ENCODE results near the gene NACA2.

DNA sequence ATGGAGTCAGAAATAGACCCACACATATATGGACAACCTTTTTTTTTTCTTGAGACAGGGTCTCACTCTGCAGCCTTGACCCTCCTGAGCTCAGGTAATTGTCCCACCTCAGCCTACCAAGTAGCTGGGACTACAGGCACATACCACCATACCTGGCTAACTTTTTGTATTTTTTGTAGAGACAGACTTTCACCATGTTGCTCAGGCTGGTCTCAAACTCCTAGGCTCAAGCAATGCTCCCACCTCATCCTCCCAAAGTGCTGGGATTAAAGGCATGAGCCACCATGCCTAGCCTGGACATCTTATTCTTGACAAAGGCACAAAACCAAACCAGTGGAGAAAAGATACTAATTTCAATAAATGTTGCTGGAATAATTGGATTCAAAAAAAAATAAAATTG lies 14.7 kb upstream of the NACA2 start:
- TF ChIP-seq, protein P1, sequence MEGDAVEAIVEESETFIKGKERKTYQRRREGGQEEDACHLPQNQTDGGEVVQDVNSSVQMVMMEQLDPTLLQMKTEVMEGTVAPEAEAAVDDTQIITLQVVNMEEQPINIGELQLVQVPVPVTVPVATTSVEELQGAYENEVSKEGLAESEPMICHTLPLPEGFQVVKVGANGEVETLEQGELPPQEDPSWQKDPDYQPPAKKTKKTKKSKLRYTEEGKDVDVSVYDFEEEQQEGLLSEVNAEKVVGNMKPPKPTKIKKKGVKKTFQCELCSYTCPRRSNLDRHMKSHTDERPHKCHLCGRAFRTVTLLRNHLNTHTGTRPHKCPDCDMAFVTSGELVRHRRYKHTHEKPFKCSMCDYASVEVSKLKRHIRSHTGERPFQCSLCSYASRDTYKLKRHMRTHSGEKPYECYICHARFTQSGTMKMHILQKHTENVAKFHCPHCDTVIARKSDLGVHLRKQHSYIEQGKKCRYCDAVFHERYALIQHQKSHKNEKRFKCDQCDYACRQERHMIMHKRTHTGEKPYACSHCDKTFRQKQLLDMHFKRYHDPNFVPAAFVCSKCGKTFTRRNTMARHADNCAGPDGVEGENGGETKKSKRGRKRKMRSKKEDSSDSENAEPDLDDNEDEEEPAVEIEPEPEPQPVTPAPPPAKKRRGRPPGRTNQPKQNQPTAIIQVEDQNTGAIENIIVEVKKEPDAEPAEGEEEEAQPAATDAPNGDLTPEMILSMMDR (conservative IDR thresholded peaks at IDR 0.05; ENCODE audit: low read length) = no peak
- TF ChIP-seq EZH2phosphoT487 (IDR thresholded peaks at IDR 0.05; ENCODE audit: borderline replicate concordance) = no peak

All from Loucy (cell line).